Muscle layer of colon (tissue), 2 donors: Measurements from ENCODE around the gene RELT.

Experiments
- H3K27ac ChIP-seq: one replicate; pipeline ENCODE4 v1.7.0; 2013; ENCODE audit warnings: low read depth, mild to moderate bottlenecking, low read length, moderate library complexity
- H3K27me3 ChIP-seq, 2 donors: one replicate each; pipeline ENCODE4 v1.7.0; 2013; ENCODE audit warnings: low read length in 2 of 2, mild to moderate bottlenecking in 2 of 2; ENCODE audit not compliant: insufficient read depth in 2 of 2, control insufficient read depth in 1 of 2
- H3K36me3 ChIP-seq: one replicate; pipeline ENCODE4 v1.7.0; 2013; ENCODE audit warnings: mild to moderate bottlenecking, low read length; ENCODE audit not compliant: insufficient read depth
- H3K4me1 ChIP-seq: one replicate; pipeline ENCODE4 v1.7.0; 2013; ENCODE audit warnings: mild to moderate bottlenecking, low read length; ENCODE audit not compliant: insufficient read depth
- H3K4me3 ChIP-seq, 2 donors: one replicate each; pipeline ENCODE4 v1.7.0; 2013; ENCODE audit warnings: low read length in 2 of 2, low read depth in 1 of 2, mild to moderate bottlenecking in 1 of 2, moderate library complexity in 1 of 2
- H3K9ac ChIP-seq: one replicate; pipeline ENCODE4 v1.7.0; 2013; ENCODE audit warnings: low read length
- H3K9me3 ChIP-seq: one replicate; pipeline ENCODE4 v1.7.0; 2013; ENCODE audit warnings: mild to moderate bottlenecking, low read length
- donor health status: abdominal sarcoma.
- donor health status: Adenocarcinoma of cecum.

The RELT gene

GRCh38 chr11:73376160-73376802 is at the start of gene RELT:
TSS of gene RELT (plus strand) at chr11:73376399. CDS start at chr11:73389137, 12,738 bp downstream.
- H3K4me1 ChIP-seq: peaks cover 7% of the 10 kb centered on the region
- peak within 1 kb of the TSS; percentile 53 for H3K9ac ChIP-seq
- peak within 1 kb of the TSS; percentile 43 to 87 for H3K4me3 ChIP-seq
- peak within 1 kb of the TSS; percentile 80 for H3K27ac ChIP-seq
- no peaks in the 10 kb centered on the region for H3K9me3 ChIP-seq
- H3K36me3 ChIP-seq: no peaks in the 10 kb centered on the region
- no peaks in the 10 kb centered on the region for H3K27me3 ChIP-seq

- Histone ChIP-seq H3K27me3 (no peaks in the 10 kb centered on the region), H3K27ac (peak overlapping the region; percentile 43), H3K4me1 (peaks cover 91% of the 10 kb centered on the region), H3K9me3 (no peaks in the 10 kb centered on the region), H3K36me3 (no peaks in the 10 kb centered on the region), H3K9ac (peak overlapping the region; percentile 2), H3K4me3 (no peak overlapping the region)
These were observed 49.0 kb upstream of the RELT start for GRCh38 chr11:73326929-73327811.

GRCh38 chr11:73327812-73328364 is 48.3 kb upstream of the RELT start:
- Histone ChIP-seq H3K9me3 (no peaks in the 10 kb centered on the region), H3K36me3 (no peaks in the 10 kb centered on the region), H3K9ac (no peak overlapping the region), H3K27ac (peak overlapping the region; percentile 43), H3K27me3 (no peaks in the 10 kb centered on the region), H3K4me3 (no peak overlapping the region), H3K4me1 (peaks cover 91% of the 10 kb centered on the region)

DNA sequence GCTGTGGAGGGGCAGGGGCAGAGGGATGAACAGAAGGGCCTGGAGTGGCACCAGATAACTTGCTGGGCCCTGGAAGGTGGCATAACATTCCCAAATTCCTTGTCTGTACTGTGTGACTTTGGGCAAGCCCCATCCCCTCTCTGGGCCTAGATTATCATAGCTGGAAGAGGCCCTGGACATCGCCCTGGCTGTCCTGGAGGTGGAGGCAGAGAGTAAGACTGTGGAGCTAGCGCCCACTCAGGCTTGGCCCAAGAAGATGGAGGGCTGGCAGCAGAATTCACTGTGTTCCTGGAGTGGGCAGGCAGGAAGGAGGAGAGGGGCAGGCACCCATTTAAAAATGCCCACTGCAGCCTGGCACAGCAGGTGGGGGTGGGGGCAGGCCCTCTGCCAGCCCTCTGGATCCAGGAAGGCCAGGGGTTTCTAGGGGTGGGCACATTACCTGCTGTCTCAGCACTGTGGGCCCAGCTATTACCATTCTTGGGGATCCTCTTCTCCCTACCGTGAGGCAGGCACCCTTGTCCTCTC is 45.6 kb upstream of the RELT start:
- no peak overlapping the region for H3K9ac ChIP-seq
- H3K27ac ChIP-seq: peak overlapping the region; percentile 91
- no peaks in the 10 kb centered on the region for H3K36me3 ChIP-seq
- H3K9me3 ChIP-seq: no peaks in the 10 kb centered on the region
- no peaks in the 10 kb centered on the region for H3K27me3 ChIP-seq
- H3K4me3 ChIP-seq: no peak overlapping the region
- peaks cover 91% of the 10 kb centered on the region for H3K4me1 ChIP-seq

DNA sequence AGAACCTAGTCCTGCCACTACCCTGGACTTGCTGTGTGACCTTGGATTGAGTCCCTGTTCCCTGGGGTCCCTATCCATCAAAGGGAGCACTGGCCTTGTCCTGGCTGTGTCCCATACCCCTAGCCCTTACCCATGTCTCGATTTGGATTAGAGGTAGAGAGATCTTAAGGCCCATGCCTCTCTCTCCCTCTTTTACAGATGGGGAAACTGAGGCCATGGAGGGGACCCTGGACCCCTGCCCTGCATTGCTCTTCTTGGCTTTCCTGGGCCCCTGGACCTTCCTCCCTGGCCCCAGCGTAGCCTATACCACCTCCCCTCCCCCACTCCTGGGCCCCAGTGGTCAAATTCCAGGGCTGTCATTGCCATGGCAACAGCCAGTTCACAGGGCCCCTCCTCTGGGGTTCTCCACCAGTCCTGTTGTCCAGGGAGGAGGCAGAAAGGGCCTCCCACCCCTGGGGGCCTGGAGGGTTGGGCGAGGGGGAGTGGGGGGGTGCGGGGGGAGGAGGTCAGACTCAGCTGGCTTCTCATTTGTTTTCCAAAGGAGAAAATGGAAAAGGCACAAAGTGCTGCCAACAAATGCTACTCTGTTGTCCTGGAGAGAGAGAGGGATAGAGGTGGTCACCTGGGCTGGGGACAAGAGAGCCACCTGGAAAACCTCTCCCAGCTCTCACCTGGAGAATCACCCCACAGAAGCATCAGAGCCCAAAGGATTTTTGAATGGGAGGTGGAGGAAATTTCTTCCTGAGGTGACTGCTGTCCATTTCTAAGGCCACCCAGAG is 44.9 kb upstream of the RELT start:
- peaks cover 87% of the 10 kb centered on the region for H3K4me1 ChIP-seq
- peak overlapping the region; percentile 91 for H3K27ac ChIP-seq
- H3K4me3 ChIP-seq: no peak overlapping the region
- H3K9me3 ChIP-seq: no peaks in the 10 kb centered on the region
- no peak overlapping the region for H3K9ac ChIP-seq
- H3K36me3 ChIP-seq: no peaks in the 10 kb centered on the region
- no peaks in the 10 kb centered on the region for H3K27me3 ChIP-seq

GRCh38 chr11:73333173-73333572 is 43.0 kb upstream of the RELT start:
- Histone ChIP-seq H3K4me3 (no peak overlapping the region), H3K27me3 (no peaks in the 10 kb centered on the region), H3K9ac (peak overlapping the region; percentile 4), H3K27ac (peak overlapping the region; percentile 85), H3K4me1 (peaks cover 76% of the 10 kb centered on the region), H3K36me3 (peaks cover 7% of the 10 kb centered on the region), H3K9me3 (no peaks in the 10 kb centered on the region)

GRCh38 chr11:73333640-73334383 is 42.4 kb upstream of the RELT start:
- Histone ChIP-seq H3K36me3 (peaks cover 7% of the 10 kb centered on the region), H3K9me3 (no peaks in the 10 kb centered on the region), H3K4me3 (peak overlapping the region in 1 of 2 donors; percentile 22), H3K4me1 (peaks cover 78% of the 10 kb centered on the region), H3K9ac (peak overlapping the region; percentile 4), H3K27ac (peak overlapping the region; percentile 85), H3K27me3 (no peaks in the 10 kb centered on the region)

GRCh38 chr11:73334384-73335203 is 41.6 kb upstream of the RELT start:
- peak overlapping the region; percentile 85 for H3K27ac ChIP-seq
- H3K9me3 ChIP-seq: no peaks in the 10 kb centered on the region
- H3K4me1 ChIP-seq: peaks cover 83% of the 10 kb centered on the region
- H3K27me3 ChIP-seq: no peaks in the 10 kb centered on the region
- peak overlapping the region; percentile 14 to 22 for H3K4me3 ChIP-seq
- H3K9ac ChIP-seq: peak overlapping the region; percentile 4
- H3K36me3 ChIP-seq: peaks cover 7% of the 10 kb centered on the region

GRCh38 chr11:73335204-73335923 is 40.8 kb upstream of the RELT start:
- H3K36me3 ChIP-seq: peaks cover 7% of the 10 kb centered on the region
- H3K4me3 ChIP-seq: peak overlapping the region; percentile 14 to 22
- peaks cover 83% of the 10 kb centered on the region for H3K4me1 ChIP-seq
- no peaks in the 10 kb centered on the region for H3K9me3 ChIP-seq
- H3K27ac ChIP-seq: peak overlapping the region; percentile 85
- H3K9ac ChIP-seq: no peak overlapping the region
- H3K27me3 ChIP-seq: no peaks in the 10 kb centered on the region
